Measurements from ENCODE around the gene TMEM258. TPM values are rescaled to one million over a fixed set of nuclear protein-coding genes. Genes with fewer than 3 reads are reported as not detected.

Gene TMEM258
- total and polyA plus RNA-seq, 10 of the 15 experiments (the other 5 are each of a cell fraction or from before 2014, with no cell fraction given) = 160 to 840 (median 326) TPM

DNA sequence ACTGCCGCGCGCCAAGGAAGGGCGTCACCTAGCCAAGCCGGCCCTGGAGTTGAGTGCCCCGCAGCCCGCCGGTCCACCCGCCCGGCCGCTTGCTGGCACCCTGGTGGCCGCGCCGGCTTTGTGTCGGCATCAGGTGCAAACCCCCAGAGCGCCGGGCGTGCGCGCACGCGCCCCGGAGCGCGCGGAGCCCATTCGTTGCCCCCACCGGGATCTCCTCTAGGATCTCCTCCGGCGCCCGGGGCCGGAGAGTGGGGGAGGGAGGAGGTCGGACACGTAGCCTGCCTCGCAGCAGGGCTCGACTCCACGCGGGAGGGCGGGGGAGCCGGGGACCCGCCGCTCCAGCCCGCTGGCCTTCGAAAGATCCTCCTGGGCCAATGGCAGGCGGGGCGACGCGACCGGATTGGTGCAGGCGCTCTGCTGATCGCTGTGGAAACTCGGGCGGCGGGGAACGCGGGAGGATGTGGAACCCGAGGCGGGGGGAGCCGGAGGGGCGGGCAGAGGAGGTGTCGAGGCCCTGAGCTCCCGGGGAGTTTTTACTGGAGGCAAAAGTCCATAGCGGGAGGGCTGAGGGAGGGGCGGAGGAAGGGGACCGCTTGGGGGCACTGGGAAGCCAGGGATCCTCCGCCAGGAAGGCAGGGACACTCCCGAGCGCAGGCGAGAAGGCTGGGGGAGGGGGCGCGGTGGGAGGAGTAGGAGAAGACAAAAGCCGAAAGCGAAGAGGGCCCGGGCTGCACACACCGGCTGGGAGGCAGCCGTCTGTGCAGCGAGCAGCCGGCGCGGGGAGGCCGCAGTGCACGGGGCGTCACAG, 35.4 kb upstream of the TMEM258 start, which contains the start of gene FADS2 (continued):
- TF ChIP-seq HDGF (IDR thresholded peaks at IDR 0.05) = peak; percentile 73; the same call in 1 of the 2 replicates
- no peak for TF ChIP-seq EZH2 (IDR thresholded peaks at IDR 0.05; ENCODE audit: borderline replicate concordance, control insufficient read depth, low read depth, low read length)
- no peak for TF ChIP-seq EP300 (IDR thresholded peaks at IDR 0.05; ENCODE audit: borderline replicate concordance in 1 of 2, control insufficient read depth in 1 of 2, low read depth in 2 of 2, low read length in 2 of 2)
- peak; percentile 82; the same call in 1 of the 2 replicates for TF ChIP-seq NFYB (IDR thresholded peaks at IDR 0.05; ENCODE audit: insufficient read depth, low read depth, low read length)
- no peak for TF ChIP-seq STAT1 (conservative IDR thresholded peaks at IDR 0.05)
- TF ChIP-seq TBL1XR1 (IDR thresholded peaks at IDR 0.05; ENCODE audit: low read depth, low read length) = no peak; the same call in 1 of the 2 replicates
- no peak for TF ChIP-seq ESRRA (IDR thresholded peaks at IDR 0.05; ENCODE audit: low read length)
- peak; percentile 44; the same call in 1 of the 2 replicates for TF ChIP-seq SREBF2 (IDR thresholded peaks at IDR 0.05; ENCODE audit: low read length)
- peak; percentile 43; the same call in 1 of the 2 replicates for TF ChIP-seq CREB1 (IDR thresholded peaks at IDR 0.05; ENCODE audit: low read depth)
- TF ChIP-seq, protein P1, sequence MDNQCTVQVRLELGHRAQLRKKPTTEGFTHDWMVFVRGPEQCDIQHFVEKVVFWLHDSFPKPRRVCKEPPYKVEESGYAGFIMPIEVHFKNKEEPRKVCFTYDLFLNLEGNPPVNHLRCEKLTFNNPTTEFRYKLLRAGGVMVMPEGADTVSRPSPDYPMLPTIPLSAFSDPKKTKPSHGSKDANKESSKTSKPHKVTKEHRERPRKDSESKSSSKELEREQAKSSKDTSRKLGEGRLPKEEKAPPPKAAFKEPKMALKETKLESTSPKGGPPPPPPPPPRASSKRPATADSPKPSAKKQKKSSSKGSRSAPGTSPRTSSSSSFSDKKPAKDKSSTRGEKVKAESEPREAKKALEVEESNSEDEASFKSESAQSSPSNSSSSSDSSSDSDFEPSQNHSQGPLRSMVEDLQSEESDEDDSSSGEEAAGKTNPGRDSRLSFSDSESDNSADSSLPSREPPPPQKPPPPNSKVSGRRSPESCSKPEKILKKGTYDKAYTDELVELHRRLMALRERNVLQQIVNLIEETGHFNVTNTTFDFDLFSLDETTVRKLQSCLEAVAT (IDR thresholded peaks at IDR 0.05) = 0 out of 2 replicates have a peak, but pooled peaks have one; percentile 71
- peak; percentile 38; the same call in 1 of the 2 replicates for TF ChIP-seq YY1 (IDR thresholded peaks at IDR 0.05; ENCODE audit: low read depth, low read length)
- TF ChIP-seq, protein P2, sequence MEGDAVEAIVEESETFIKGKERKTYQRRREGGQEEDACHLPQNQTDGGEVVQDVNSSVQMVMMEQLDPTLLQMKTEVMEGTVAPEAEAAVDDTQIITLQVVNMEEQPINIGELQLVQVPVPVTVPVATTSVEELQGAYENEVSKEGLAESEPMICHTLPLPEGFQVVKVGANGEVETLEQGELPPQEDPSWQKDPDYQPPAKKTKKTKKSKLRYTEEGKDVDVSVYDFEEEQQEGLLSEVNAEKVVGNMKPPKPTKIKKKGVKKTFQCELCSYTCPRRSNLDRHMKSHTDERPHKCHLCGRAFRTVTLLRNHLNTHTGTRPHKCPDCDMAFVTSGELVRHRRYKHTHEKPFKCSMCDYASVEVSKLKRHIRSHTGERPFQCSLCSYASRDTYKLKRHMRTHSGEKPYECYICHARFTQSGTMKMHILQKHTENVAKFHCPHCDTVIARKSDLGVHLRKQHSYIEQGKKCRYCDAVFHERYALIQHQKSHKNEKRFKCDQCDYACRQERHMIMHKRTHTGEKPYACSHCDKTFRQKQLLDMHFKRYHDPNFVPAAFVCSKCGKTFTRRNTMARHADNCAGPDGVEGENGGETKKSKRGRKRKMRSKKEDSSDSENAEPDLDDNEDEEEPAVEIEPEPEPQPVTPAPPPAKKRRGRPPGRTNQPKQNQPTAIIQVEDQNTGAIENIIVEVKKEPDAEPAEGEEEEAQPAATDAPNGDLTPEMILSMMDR (IDR thresholded peaks at IDR 0.05 in 2 of 3, conservative IDR thresholded peaks at IDR 0.05 in 1 of 3; ENCODE audit: control insufficient read depth in 2 of 3, extremely low read depth in 1 of 3, insufficient read depth in 1 of 3, low read depth in 3 of 3, low read length in 3 of 3) = peak in 2 of 3 experiments; percentile 9 to 14; a peak in 2 of 6 replicates
- TF ChIP-seq RELA (IDR thresholded peaks at IDR 0.05; ENCODE audit: borderline replicate concordance, partially characterized antibody) = no peak
- TF ChIP-seq CHD1 (IDR thresholded peaks at IDR 0.05; ENCODE audit: low read depth, low read length) = peak; percentile 72; the same call in 1 of the 2 replicates
- TF ChIP-seq MYC (IDR thresholded peaks at IDR 0.05; ENCODE audit: insufficient read depth, insufficient read length, insufficient replicate concordance, low read length, severe bottlenecking) = no peak
- TF ChIP-seq POLR2A (IDR thresholded peaks at IDR 0.05; ENCODE audit: low read depth, low read length) = peak; percentile 84
- TF ChIP-seq SREBF1 (IDR thresholded peaks at IDR 0.05; ENCODE audit: low read length) = no peak; the same call in 1 of the 2 replicates
- peak; percentile 17; the same call in 1 of the 2 replicates for TF ChIP-seq HCFC1 (IDR thresholded peaks at IDR 0.05; ENCODE audit: low read length)
- no peak for TF ChIP-seq JUND (IDR thresholded peaks at IDR 0.05; ENCODE audit: low read depth, low read length)
- TF ChIP-seq, protein P3, sequence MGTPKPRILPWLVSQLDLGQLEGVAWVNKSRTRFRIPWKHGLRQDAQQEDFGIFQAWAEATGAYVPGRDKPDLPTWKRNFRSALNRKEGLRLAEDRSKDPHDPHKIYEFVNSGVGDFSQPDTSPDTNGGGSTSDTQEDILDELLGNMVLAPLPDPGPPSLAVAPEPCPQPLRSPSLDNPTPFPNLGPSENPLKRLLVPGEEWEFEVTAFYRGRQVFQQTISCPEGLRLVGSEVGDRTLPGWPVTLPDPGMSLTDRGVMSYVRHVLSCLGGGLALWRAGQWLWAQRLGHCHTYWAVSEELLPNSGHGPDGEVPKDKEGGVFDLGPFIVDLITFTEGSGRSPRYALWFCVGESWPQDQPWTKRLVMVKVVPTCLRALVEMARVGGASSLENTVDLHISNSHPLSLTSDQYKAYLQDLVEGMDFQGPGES (IDR thresholded peaks at IDR 0.05) = no peak
- TF ChIP-seq RAD21 (IDR thresholded peaks at IDR 0.05; ENCODE audit: insufficient read depth, low read depth, low read length) = no peak
- TF ChIP-seq CEBPB (IDR thresholded peaks at IDR 0.05; ENCODE audit: borderline replicate concordance in 1 of 2, low read depth in 2 of 2, low read length in 2 of 2) = peak in 1 of 2 experiments; percentile 5; a peak in 1 of 4 replicates
- no peak for TF ChIP-seq TCF12 (IDR thresholded peaks at IDR 0.05; ENCODE audit: low read depth, low read length)

Data from GM12878 (cell line).